ENCODE results near the gene FCGR3B. TPM values are rescaled to one million over a fixed set of nuclear protein-coding genes. Genes with fewer than 3 reads are reported as not detected.
"Not testable (repeated sequence)": the region's sequence is repeated elsewhere in the genome, so short reads cannot be mapped to it uniquely, and the experiment has no call there.

FCGR3B gene
- total and polyA plus RNA-seq, 7 donors: 0.08 to 3.9 (median 0.83) TPM

GRCh38 chr1:161612322-161613141 lies 18.4 kb downstream of the FCGR3B start:
- peak overlapping the region; percentile 60 for H3K27ac ChIP-seq
- WGBS, 3 donors: 2 to 5% (median 3%) methylated on average over 43 to 49 of the region's 51 CpGs
- H3K36me3 ChIP-seq (ENCODE audit: insufficient read depth in 1 of 2, low read depth in 1 of 2); intact Hi-C loops (cut with DNase I); H3K9me3 ChIP-seq; H3K4me1 ChIP-seq: not testable (repeated sequence)
- H3K27me3 ChIP-seq (ENCODE audit: insufficient read depth in 3 of 3, low read length in 2 of 3): peaks cover 0 to 24% (median 0%) of the 10 kb centered on the region in 3 donors
- DNase-seq: peak; percentile 94
- ATAC-seq: peak; percentile 80 to 93 (median 90)
- peak overlapping the region; percentile 66 for H3K4me3 ChIP-seq

GRCh38 chr1:161611866-161612321 lies 19.1 kb downstream of the FCGR3B start:
- peak overlapping the region; percentile 66 for H3K4me3 ChIP-seq
- DNase-seq; H3K9me3 ChIP-seq; H3K4me1 ChIP-seq; H3K36me3 ChIP-seq (ENCODE audit: insufficient read depth in 1 of 2, low read depth in 1 of 2); intact Hi-C loops (cut with DNase I): not testable (repeated sequence)
- peak in 3 of 4 donors; percentile 3 to 21 (median 20) for ATAC-seq
- WGBS, 3 donors: 1 to 3% (median 3%) methylated on average over 17 to 18 of the region's 19 CpGs
- H3K27ac ChIP-seq: peak overlapping the region; percentile 60
- peaks cover 0 to 24% (median 0%) of the 10 kb centered on the region in 3 donors for H3K27me3 ChIP-seq (ENCODE audit: insufficient read depth in 3 of 3, low read length in 2 of 3)

- H3K27ac ChIP-seq; H3K36me3 ChIP-seq (ENCODE audit: insufficient read depth in 1 of 2, low read depth in 1 of 2); H3K4me1 ChIP-seq; H3K9me3 ChIP-seq; H3K4me3 ChIP-seq; ATAC-seq; intact Hi-C loops (cut with DNase I); DNase-seq: not testable (repeated sequence)
- 20 to 48% (median 31%) methylated on average over 4 of the region's 4 CpGs for WGBS, 3 donors
- peaks cover 0 to 33% (median 0%) of the 10 kb centered on the region in 3 donors for H3K27me3 ChIP-seq (ENCODE audit: insufficient read depth in 3 of 3, low read length in 2 of 3)
Measured at GRCh38 chr1:161610198-161610597, 20.8 kb downstream of the FCGR3B start.

- H3K27ac ChIP-seq; ATAC-seq; DNase-seq; intact Hi-C loops (cut with DNase I); H3K36me3 ChIP-seq (ENCODE audit: insufficient read depth in 1 of 2, low read depth in 1 of 2); H3K4me1 ChIP-seq; H3K9me3 ChIP-seq; H3K4me3 ChIP-seq: not testable (repeated sequence)
- H3K27me3 ChIP-seq (ENCODE audit: insufficient read depth in 3 of 3, low read length in 2 of 3): peaks cover 0 to 40% (median 0%) of the 10 kb centered on the region in 3 donors
- 88 to 91% (median 90%) methylated on average over 35 to 55 of the region's 58 CpGs for WGBS, 3 donors
Measured at GRCh38 chr1:161606541-161607336, 24.2 kb downstream of the FCGR3B start.

GRCh38 chr1:161605762-161606540 lies 25.0 kb downstream of the FCGR3B start:
- DNase-seq (peak; percentile 59 to 63), ATAC-seq (peak; percentile 23 to 81 (median 40))
- 26 to 31% (median 30%) methylated on average over 41 to 54 of the region's 78 CpGs for WGBS, 3 donors
- H3K4me1 ChIP-seq; H3K36me3 ChIP-seq (ENCODE audit: insufficient read depth in 1 of 2, low read depth in 1 of 2); intact Hi-C loops (cut with DNase I); H3K4me3 ChIP-seq; H3K27ac ChIP-seq; H3K9me3 ChIP-seq: not testable (repeated sequence)
- H3K27me3 ChIP-seq (ENCODE audit: insufficient read depth in 3 of 3, low read length in 2 of 3): peaks cover 0 to 34% (median 0%) of the 10 kb centered on the region in 3 donors

- H3K36me3 ChIP-seq (ENCODE audit: insufficient read depth in 1 of 2, low read depth in 1 of 2); DNase-seq; ATAC-seq; intact Hi-C loops (cut with DNase I); H3K9me3 ChIP-seq; H3K27ac ChIP-seq; H3K4me1 ChIP-seq; H3K4me3 ChIP-seq: not testable (repeated sequence)
- H3K27me3 ChIP-seq (ENCODE audit: insufficient read depth in 3 of 3, low read length in 2 of 3): peaks cover 0 to 27% (median 0%) of the 10 kb centered on the region in 3 donors
- 95 to 96% (median 95%) methylated on average over 11 to 12 of the region's 12 CpGs for WGBS, 3 donors
Measured at GRCh38 chr1:161605024-161605423, 26.0 kb downstream of the FCGR3B start.

- H3K9me3 ChIP-seq; H3K4me3 ChIP-seq; H3K27ac ChIP-seq; ATAC-seq; H3K36me3 ChIP-seq (ENCODE audit: insufficient read depth in 1 of 2, low read depth in 1 of 2); H3K27me3 ChIP-seq (ENCODE audit: insufficient read depth in 3 of 3, low read length in 2 of 3); DNase-seq; intact Hi-C loops (cut with DNase I); H3K4me1 ChIP-seq: not testable (repeated sequence)
- WGBS, 3 donors: 86 to 98% (median 94%) methylated on average over 3 of the region's 3 CpGs
Measured at GRCh38 chr1:161597077-161597476, 33.9 kb downstream of the FCGR3B start.

- ATAC-seq; H3K4me3 ChIP-seq; intact Hi-C loops (cut with DNase I); H3K27me3 ChIP-seq (ENCODE audit: insufficient read depth in 3 of 3, low read length in 2 of 3); H3K36me3 ChIP-seq (ENCODE audit: insufficient read depth in 1 of 2, low read depth in 1 of 2); H3K4me1 ChIP-seq; H3K9me3 ChIP-seq; DNase-seq; H3K27ac ChIP-seq: not testable (repeated sequence)
- 75 to 89% (median 86%) methylated on average over 2 of the region's 2 CpGs for WGBS, 3 donors
Measured at GRCh38 chr1:161595583-161595982, 35.4 kb downstream of the FCGR3B start.

- WGBS, 3 donors: 41 to 65% (median 57%) methylated on average over 1 to 2 of the region's 2 CpGs
- H3K9me3 ChIP-seq; H3K36me3 ChIP-seq (ENCODE audit: insufficient read depth in 1 of 2, low read depth in 1 of 2); DNase-seq; H3K27me3 ChIP-seq (ENCODE audit: insufficient read depth in 3 of 3, low read length in 2 of 3); ATAC-seq; H3K4me1 ChIP-seq; H3K4me3 ChIP-seq; intact Hi-C loops (cut with DNase I); H3K27ac ChIP-seq: not testable (repeated sequence)
Measured at GRCh38 chr1:161595173-161595572, 35.8 kb downstream of the FCGR3B start.

- H3K27ac ChIP-seq; H3K9me3 ChIP-seq; intact Hi-C loops (cut with DNase I); H3K4me3 ChIP-seq; H3K4me1 ChIP-seq; ATAC-seq; DNase-seq; H3K36me3 ChIP-seq (ENCODE audit: insufficient read depth in 1 of 2, low read depth in 1 of 2); H3K27me3 ChIP-seq (ENCODE audit: insufficient read depth in 3 of 3, low read length in 2 of 3): not testable (repeated sequence)
- 30 to 70% (median 55%) methylated on average over 4 of the region's 4 CpGs for WGBS, 3 donors
Measured at GRCh38 chr1:161594269-161594984, 36.5 kb downstream of the FCGR3B start.
